H54 (cell line): ENCODE data around the gene PLIN1.

Experiments
- DNase-seq: peaks from one replicate; pipeline ENCODE4 v3.0.0; 2011; ENCODE audit warnings: low spot score, mixed read lengths; ENCODE audit not compliant: insufficient read length
- FAIRE-seq: peaks from 3 replicates; lab custom pipeline; 2011; peaks lifted over from hg19 to GRCh38; lab: Jason Lieb, UNC
- POLR2A ChIP-seq: IDR thresholded peaks from 2 replicates; pipeline ENCODE4 v1.6.1; 2011; ENCODE audit warnings: low read depth, mild to moderate bottlenecking, low read length

The PLIN1 gene

DNA sequence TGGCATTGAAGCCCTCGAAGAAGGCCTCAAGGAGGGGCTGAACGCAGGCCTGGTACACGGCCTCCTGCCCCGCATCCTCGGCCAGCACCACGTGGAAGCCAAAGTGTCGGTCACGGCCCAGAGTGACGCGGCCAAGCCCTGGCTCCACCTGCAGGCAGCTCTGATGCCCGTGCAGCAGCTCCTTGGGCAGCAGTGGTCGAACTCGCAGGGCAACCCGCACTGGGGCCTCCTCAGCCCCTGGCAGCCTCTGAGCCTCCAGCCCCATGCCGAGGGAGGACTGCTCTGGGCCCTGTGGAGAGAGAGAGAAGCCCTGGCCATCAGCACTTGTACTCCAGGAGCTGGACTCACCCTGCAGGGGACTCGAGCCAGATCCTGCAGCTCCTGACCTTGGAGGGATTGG is 26.5 kb downstream of the PLIN1 start:
- DNase-seq (no peak), FAIRE-seq (no peak)
- no peak for TF ChIP-seq POLR2A

DNA sequence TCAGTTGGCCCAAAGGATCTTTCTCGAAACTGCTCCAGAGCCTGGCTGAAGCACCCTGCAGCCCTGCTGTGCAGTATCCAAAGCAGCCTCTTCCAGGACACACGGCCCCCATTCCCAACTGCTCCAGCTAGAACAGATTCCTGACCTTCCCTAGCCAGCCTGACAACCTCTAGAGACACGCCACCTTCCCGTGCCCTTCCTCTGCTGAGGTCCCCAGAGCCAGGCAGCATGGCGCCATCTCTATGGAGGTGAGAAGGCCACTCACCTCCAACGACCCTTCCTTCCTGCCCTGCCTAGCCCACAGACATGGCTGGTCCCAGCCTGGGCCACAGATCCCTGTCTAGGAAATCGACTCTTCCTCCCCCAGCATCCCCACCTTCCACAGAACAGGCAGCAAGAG is 27.0 kb downstream of the PLIN1 start:
- FAIRE-seq: no peak
- no peak for TF ChIP-seq POLR2A

DNA sequence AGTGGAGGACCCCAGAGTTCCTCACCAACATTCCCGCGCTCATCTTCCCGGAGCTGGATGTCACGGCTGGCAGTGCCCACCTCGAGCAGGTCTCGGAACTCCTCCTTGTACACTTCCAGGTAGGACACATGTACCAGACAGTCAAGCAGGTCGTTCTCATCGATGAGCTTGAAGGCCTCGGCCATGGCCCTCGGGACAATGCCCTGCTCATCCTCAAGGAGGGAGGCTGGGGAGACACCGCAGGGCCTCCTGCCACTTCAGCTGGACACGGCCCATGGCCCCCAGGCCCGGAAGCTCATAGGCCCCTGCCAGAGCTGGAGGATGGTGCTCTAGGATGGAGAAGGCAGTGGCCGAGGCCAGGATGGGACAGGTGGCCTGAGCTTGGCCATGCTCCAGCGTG is 29.5 kb downstream of the PLIN1 start:
- DNase-seq: no peak
- no peak for TF ChIP-seq POLR2A
- no peak for FAIRE-seq

More for the DNA sequence above, 27.0 kb downstream of the PLIN1 start:
- DNase-seq: no peak

DNA sequence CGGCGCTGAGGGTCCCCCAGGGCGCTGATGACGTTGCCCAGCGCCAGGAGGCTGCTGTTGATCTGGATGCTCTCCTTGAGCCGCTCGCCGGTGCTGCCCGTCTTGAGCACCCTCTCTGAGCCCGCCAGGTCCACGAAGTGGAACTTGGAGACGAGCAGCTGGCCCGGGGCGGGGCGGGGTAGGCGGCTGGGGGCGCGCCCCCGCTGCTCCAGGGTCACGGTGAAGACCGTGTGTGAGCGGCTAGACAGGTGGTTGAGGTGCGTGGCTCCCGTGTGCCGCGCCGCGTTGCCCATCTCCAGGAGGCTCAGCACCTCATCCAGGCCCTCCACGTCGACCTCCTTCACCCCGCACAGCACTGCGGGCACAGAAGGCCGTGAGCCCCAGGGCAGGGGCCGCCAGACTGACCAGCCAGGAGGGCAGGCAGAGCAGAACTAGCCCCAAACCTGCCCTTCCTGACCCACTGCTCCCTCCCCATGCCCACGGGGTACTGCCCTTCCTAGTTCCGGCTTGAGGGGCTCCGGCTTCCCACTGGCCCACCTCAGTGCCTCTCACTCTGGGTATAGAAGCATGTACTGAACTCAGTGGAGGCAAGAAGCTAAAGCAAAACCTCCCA is 30.0 kb downstream of the PLIN1 start:
- no peak for TF ChIP-seq POLR2A
- no peak for FAIRE-seq
- DNase-seq: no peak

DNA sequence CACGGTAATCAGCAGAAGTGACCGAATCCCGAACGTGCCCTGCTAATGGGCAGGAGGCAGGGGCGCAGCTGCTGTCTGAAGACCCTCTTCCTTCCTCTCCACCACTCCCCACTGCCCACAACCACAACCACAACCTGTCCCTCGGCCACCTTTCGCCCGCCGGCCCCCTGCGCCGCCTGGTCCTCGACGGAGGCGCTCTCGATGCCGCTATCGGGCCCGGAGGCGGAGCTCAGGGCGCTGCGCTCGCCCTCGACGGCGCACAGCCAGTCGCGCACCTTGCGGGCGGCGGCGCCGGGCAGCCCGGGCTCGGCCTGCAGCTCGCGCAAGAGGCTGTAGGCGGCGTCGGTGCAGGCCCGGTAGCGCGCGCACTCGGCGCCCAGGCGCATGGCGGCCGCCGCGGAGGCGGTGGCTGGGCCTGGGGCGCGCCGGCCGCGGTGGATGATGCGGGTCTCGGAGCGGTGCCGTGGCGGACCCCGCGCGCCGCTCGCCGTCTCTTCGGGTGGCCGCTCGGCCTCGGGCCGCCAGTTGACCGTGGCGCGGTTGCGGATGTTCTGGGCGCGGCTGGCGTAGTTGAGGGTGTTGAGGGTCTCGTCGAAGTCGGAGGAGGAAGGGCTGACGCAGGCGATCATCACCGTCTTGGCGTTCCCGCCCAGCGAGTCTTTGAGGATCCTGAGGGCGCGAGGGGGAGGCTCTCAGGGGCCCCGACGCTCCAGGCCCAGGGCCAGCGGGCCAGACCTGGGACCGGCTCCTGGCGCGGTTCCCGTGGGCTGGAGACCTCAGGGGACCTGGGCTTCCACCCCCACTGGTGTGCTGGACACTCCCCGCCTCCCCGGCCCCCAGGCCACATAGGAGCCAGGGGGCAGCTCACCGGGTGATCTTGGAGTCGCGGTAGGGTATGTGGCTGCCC is 30.8 kb downstream of the PLIN1 start:
- DNase-seq: no peak
- no peak for TF ChIP-seq POLR2A
- no peak for FAIRE-seq

DNA sequence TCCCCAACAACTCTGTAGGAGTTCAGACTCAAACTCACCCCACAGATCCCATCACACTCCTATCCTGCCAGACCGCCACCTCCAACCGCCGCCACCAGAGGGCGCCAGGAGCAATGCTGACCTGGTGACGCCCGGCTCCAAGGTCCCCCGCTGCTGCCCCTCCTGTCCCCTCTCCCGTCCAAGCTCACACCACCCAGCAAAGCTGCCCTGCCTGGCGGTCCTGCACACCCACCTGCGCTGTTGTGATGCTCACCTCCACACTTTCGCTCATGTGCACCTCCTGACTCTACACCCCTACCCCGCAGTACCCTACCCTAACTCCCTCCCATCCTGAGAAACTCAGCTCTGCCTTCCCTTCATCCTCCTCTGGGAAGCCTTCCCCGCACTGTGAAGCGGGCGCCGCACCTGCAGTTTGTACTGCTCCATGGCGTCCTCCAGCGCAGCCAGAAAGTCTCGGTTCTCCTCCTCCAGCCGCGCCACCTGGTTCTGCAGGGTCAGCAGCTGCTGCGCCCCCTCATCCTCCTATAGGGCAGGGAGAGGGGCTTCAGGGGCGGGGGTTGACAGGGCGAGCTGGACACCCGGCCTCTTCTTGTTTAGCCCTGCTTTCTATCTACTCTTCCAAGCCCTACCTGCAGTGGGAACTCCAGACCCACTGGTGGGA is 31.8 kb downstream of the PLIN1 start:
- DNase-seq: peak; percentile 81
- no peak for FAIRE-seq
- TF ChIP-seq POLR2A: no peak

DNA sequence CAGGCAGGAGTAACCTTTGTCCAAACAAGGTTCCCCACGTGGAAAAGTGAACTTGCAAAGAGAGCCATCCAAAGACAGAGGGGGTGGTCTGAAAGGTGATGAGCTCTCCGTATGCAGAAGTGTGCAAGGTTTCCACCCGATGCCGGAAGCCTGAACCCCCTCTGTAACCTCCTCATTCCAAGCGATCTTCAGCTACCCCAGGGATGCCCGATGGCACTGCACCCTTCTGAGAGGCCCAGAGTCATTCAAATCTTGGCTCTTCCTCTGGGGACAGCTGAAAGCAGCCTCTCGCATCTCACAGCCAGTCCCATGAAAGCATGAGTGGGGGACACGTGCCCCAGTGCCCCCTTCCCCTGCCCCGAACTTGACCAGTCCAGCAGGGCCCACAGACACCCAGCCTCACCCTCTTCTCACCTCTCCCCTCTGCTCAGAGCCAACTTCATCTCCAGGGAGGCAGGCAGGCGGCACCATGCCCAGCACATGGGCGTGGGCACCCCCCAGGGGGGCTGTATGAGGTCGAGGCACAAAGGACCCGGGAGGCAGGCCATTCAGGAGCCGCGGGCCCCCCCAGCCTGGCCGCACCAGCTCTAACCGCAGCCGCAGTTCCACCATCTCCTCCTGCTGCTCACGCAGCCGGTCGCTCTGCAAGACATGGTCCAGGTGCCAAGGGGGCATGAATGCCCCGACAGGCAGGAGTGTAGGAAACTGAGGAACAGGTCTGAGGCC is 32.6 kb downstream of the PLIN1 start:
- TF ChIP-seq POLR2A: no peak
- no peak for DNase-seq
- FAIRE-seq: no peak

DNA sequence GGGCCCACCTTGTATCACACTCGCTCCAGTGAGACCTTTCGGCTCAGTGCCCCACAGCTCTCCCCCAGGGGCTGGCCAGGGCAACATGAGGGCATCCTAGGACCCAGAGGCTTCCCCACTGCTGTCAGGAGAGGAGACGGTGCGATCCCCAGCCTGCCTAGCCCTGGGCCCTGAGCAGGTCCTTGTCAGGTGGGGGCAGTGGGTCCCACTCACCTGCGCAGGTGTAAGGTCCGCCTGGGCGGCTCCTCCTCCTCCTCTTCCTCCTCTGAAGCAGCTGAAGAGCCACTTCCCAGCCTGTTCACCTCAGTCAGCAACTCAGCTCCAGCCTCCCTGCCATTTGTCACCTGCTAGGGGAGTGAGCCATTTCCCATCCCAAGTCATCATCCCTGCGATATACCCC is 33.5 kb downstream of the PLIN1 start:
- no peak for TF ChIP-seq POLR2A
- FAIRE-seq: no peak
- DNase-seq: no peak

DNA sequence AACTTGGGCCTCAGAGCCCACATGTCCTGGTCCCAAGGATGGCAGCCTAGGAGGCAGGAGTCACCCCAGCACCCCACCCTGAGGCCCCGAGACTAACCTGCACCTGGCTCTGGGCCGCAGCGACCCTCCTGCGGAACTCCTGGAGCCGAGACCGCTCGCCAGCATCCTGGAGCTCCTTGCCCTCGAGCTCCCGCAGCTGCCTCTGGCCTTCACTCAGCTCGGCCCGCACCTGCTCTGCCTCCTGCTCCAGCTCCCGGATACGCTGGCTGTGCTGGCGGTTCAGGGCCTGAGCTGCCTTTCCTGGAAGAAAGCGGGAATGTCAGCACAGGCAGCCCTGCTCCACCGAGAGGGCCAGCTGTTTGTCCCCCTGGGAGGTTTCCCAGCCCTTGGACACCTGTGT is 37.1 kb downstream of the PLIN1 start:
- no peak for FAIRE-seq
- no peak for TF ChIP-seq POLR2A
- DNase-seq: no peak

DNA sequence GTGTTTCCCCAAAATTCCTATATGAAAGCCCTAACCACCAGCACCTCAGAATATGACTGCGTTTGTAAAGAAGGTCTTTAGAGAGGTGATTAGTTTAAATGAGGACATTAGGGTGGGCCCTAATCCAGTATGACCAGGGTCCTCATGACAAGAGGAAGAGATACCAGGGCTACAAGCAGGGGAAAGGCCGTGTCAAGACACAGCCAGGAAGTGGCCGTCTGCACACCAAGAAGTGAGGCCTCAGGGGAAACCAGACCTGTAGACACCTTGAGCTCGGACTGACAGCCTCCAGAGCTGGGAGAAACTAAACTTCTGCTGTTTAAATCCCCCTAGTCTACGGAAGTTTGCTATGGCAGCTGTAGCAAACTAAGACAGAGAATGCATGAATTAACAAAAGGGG is 38.1 kb downstream of the PLIN1 start:
- no peak for FAIRE-seq
- DNase-seq: no peak
- TF ChIP-seq POLR2A: no peak

DNA sequence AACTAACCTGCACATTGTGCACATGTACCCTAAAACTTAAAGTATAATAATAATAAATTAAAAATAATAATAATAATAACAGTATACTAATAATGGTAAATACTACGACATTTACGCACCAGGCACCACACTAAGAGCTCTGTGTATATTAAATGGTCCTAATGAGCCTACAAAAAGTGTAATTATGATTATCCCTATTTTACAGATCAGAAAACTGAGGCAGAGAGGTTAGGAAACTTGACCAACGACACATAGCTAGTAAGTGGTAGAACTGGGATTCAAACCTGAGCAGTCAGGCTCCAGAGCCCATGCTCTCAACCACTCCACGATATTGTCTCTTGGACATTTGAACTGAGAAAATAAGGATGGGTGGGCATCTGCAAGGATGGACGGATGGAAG is 38.9 kb downstream of the PLIN1 start:
- FAIRE-seq (no peak), DNase-seq (no peak)
- TF ChIP-seq POLR2A: no peak

DNA sequence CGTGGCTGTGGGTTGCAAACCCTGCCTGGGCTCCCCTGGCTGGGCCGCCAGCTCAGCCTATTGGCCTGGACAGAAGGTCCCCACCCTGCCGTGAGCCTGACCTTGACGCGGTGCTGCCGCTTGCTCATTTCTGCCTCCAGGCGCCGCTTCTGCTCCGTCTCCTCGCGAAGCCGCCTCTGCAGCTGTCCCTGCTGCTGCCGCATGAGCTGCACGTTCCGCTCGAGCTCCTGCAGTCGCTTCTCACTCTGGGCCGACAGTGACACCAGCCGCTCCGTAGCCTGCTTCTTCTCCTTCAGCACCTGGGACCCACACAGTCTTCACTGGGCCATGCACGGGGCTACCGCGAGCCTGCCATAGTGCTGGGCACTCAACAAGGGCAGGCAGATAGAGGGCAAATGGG is 45.6 kb downstream of the PLIN1 start:
- DNase-seq: no peak
- FAIRE-seq: no peak
- TF ChIP-seq POLR2A: no peak

DNA sequence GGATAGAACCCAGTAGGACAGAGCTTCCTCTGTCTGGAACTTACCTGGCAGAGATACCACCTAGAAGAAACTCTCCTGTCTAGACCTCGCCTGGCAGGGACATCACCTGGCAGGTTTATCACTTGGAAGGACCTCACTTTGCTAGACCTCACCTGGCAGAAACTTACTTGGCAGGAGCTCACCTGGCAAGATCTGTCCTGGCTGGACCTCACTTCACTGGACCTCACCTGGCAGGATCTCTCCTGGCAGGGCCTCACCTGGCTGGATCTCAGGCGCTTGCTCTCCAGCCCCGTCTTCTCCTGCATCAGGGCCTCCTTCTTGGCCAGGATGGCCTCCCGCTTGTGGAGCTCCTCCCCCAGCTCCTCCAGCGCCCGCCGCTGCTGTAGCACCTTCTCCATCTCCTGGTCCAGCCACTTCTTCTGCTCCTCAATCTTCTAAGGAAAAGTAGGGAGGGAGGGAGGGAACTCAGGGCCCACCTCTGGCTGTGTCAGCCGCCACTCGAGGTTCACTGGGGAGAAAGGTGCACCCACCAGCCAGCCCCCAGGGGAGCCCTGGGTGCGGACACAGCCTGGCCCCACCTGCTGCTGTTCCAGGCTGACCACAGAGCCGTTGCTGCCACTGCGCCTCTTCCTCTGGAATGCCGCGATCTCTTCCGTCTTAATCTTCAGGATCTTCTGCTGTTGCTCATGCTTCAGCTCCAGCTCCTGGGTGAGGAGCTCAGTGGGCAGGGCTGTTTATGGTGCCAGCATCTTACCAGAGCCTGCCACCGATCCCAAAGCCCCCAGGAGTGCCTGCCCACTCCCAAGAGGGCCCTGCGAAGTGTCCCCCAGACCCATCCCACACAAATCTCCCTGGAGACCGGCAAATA is 46.4 kb downstream of the PLIN1 start:
- FAIRE-seq (no peak), DNase-seq (no peak)
- no peak for TF ChIP-seq POLR2A
